CD4-positive, alpha-beta T cell treated with Interferon alpha-2 for 1 hour (primary cell): ENCODE data around the gene PKHD1.
"Not testable (repeated sequence)": the region's sequence is repeated elsewhere in the genome, so short reads cannot be mapped to it uniquely, and the experiment has no call there.

Experiments
- DNase-seq, 2 donors: peaks; one replicate each; pipeline ENCODE4 v3.0.0-alpha.2; 2020 to 2022

PKHD1 gene

GRCh38 chr6:51983564-51983963 is 103.8 kb downstream of the PKHD1 start:
- no peak for DNase-seq

GRCh38 chr6:51982695-51983094 is 104.7 kb downstream of the PKHD1 start:
- not testable (repeated sequence) for DNase-seq

- no peak for DNase-seq
These were observed 111.0 kb downstream of the PKHD1 start for GRCh38 chr6:51976374-51976773.

- DNase-seq, result no peak
These were observed 114.8 kb downstream of the PKHD1 start for GRCh38 chr6:51972659-51973058.

GRCh38 chr6:51968265-51968664 is 119.1 kb downstream of the PKHD1 start:
- DNase-seq, result no peak

GRCh38 chr6:51965222-51965801 is 122.1 kb downstream of the PKHD1 start:
- no peak for DNase-seq

GRCh38 chr6:51963980-51964379 is 123.4 kb downstream of the PKHD1 start:
- DNase-seq, result no peak

GRCh38 chr6:51962354-51962753 is 125.1 kb downstream of the PKHD1 start:
- DNase-seq, result no peak

- no peak for DNase-seq
These were observed 127.0 kb downstream of the PKHD1 start for GRCh38 chr6:51960419-51960818.

- DNase-seq, result peak; percentile 7 to 13
These were observed 127.5 kb downstream of the PKHD1 start for GRCh38 chr6:51959744-51960383.

- DNase-seq, result no peak
These were observed 132.7 kb downstream of the PKHD1 start for GRCh38 chr6:51954681-51955080.

GRCh38 chr6:51953246-51953645 is 134.2 kb downstream of the PKHD1 start:
- DNase-seq, result no peak

- DNase-seq, result no peak
These were observed 135.5 kb downstream of the PKHD1 start for GRCh38 chr6:51951924-51952323.

GRCh38 chr6:51949526-51949925 is 137.9 kb downstream of the PKHD1 start:
- no peak for DNase-seq

GRCh38 chr6:51939695-51940094 is 147.7 kb downstream of the PKHD1 start:
- not testable (repeated sequence) for DNase-seq

- DNase-seq, result no peak
These were observed 150.7 kb downstream of the PKHD1 start for GRCh38 chr6:51936531-51937290.

GRCh38 chr6:51934098-51934497 is 153.3 kb downstream of the PKHD1 start:
- no peak for DNase-seq

GRCh38 chr6:51932956-51933355 is 154.5 kb downstream of the PKHD1 start:
- no peak for DNase-seq

- DNase-seq, result no peak
These were observed 156.8 kb downstream of the PKHD1 start for GRCh38 chr6:51930602-51931001.

GRCh38 chr6:51929934-51930574 is 157.4 kb downstream of the PKHD1 start:
- DNase-seq, result no peak

GRCh38 chr6:51928320-51928719 is 159.1 kb downstream of the PKHD1 start:
- DNase-seq, result no peak

- no peak for DNase-seq
These were observed 160.0 kb downstream of the PKHD1 start for GRCh38 chr6:51927450-51927849.

- DNase-seq, result no peak
These were observed 161.3 kb downstream of the PKHD1 start for GRCh38 chr6:51926125-51926524.

- not testable (repeated sequence) for DNase-seq
These were observed 164.9 kb downstream of the PKHD1 start for GRCh38 chr6:51922479-51922878.
